Activated CD4-positive, CD25-positive, alpha-beta regulatory T cell treated with anti-CD3 and anti-CD28 coated beads, Interleukin-2, amount 50 U/mL, for 16 hours (primary cell): Measurements from ENCODE around the gene MCC.

Experiments
- DNase-seq: peaks from one replicate; pipeline ENCODE4 v3.0.0-alpha.2; 2020; ENCODE audit warnings: low read depth, low spot score

The MCC gene

GRCh38 chr5:113249206-113249605 is 239.0 kb downstream of the MCC start:
- no peak for DNase-seq

GRCh38 chr5:113246361-113246870 is 241.8 kb downstream of the MCC start:
- no peak for DNase-seq

DNA sequence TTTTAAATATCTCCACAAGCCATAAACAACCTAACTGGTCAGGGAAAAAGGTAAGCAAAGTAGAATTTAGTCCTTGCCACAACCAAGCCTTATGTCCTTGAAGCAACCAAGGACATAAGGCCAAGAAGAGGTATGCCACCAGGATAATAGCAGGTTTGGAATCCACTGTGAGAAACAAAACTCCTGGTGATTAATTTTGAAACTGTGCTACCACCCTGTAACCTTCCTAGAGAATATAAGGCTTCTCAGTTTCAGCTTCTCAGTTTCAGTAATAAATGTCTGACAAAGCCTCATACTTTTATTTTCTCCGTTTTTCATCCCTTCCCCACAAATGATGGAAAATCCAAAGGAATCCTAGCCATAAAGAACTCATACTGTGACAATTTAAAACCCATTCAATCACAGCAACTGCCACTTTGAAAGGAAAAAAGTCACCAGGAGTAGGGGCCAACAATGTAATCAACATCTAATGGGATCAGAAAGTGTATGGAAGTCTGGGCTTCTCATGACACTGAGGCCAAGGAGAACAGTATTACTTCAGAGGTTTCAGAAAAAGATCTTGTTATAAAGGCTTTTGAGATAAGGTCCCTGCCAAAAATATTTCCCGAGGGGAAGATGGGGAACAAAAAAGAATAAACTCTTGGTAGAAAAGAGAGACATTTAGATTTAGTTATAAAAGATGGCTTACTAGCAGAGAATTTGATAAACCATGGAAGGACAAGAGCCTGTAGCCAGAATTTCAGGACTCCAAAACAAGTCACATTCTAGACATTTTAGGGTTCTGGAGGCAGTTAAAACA is 242.6 kb downstream of the MCC start:
- DNase-seq = no peak

DNA sequence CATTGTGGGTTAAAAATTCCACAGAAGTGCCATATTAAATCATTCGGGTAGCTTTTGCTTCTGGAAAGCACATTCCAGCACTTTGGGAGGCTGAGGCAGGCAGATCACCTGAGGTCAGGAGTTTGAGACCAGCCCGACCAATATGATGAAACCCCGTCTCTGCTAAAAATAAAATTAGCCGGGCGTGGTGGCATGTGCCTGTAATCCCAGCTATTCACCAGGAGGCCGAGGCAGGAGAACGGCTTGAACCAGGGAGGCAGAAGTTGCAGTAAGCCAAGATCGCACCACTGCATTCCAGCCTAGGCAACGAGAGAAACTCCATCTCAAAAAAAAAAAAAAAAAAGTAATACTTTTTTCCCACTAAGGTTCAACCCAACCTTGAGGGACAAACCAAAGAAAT is 243.3 kb downstream of the MCC start:
- DNase-seq = no peak

- DNase-seq = no peak
Observed at GRCh38 chr5:113243349-113243664, 244.9 kb downstream of the MCC start.

DNA sequence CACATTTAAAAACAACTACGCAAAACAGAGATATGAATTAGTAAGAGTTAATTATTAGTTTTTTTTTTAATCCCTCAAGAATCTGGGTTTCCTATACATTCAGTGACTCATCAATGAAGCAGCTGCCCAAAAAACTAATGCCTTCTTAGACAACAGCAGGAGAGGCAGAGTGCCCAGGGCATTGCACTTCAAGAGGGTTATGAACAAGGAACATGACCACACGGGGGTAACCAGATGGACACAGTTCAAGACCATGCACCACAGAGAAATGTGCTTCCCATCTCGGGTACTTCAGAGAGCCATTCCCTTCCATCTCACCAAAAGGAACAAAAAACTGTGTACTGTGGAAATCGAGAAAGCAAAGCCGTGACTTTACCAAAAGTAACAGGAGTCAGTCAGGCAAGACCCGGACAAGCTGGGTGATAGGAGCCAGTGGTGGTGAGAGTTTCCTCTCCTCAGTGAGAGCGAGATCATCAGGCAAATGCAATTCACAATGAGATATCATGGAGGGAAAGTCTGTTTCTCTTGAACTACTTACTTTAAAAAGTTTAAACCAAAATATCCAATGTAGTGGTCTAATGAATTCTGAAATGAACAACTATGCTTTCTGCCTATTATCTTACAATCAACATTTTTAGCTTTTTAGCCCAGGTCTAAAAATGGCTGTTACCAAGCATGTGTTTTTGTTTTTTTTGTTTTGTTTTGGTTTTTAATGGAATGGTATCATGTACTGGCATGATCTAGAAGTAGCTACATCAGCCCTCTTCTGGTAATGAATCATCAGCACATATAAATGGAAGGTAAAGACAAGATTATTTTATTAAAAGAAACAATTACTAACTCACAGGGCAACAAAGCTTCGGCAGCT is 245.5 kb downstream of the MCC start:
- DNase-seq = no peak

- no peak for DNase-seq
Observed at GRCh38 chr5:113240951-113241726, 247.1 kb downstream of the MCC start.

- no peak for DNase-seq
Observed at GRCh38 chr5:113240032-113240431, 248.2 kb downstream of the MCC start.

- no peak for DNase-seq
Observed at GRCh38 chr5:113237893-113238292, 250.4 kb downstream of the MCC start.

GRCh38 chr5:113236536-113237288 is 251.5 kb downstream of the MCC start:
- no peak for DNase-seq

- no peak for DNase-seq
Observed at GRCh38 chr5:113235884-113236283, 252.4 kb downstream of the MCC start.

GRCh38 chr5:113234546-113234945 is 253.7 kb downstream of the MCC start:
- DNase-seq = no peak

GRCh38 chr5:113233606-113234005 is 254.6 kb downstream of the MCC start:
- DNase-seq = no peak

DNA sequence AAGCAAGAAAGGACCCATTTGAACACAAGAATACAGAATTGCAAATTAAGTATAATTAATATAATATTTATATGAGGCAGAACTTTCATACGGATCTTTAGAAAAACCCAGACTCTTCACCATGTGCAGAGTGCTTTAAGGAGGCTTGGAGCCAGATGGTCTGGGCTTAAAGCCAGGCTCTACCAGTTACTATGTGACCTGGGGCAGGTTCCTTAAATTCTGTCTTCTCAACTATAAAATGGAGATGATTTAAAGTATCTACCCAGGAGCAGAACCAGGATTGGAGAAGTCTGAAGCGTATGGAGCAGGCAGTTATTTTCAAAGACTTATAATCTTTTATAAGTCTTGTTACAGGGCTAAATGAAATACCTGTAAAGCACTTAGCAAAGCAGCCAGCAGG is 255.6 kb downstream of the MCC start:
- DNase-seq = no peak

DNA sequence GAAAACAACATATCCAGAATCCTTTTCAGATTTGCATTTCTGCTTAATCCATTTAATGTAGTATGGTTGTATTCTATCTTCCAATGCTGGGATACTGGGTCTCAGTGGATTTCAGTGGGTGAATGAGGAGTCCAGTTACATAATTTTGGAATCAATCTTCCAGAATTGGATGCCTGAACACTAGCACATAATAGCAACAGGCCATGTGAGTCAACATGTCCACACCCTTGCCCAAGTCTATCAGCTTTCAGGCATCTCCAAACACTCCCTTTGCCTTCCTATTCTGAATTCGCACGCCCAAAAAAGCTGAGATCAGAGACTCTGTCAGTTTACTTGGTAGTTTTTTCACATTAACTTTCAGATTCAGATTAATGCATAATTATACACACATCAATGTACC is 256.0 kb downstream of the MCC start:
- DNase-seq = no peak

- DNase-seq = no peak
Observed at GRCh38 chr5:113231653-113232000, 256.6 kb downstream of the MCC start.

DNA sequence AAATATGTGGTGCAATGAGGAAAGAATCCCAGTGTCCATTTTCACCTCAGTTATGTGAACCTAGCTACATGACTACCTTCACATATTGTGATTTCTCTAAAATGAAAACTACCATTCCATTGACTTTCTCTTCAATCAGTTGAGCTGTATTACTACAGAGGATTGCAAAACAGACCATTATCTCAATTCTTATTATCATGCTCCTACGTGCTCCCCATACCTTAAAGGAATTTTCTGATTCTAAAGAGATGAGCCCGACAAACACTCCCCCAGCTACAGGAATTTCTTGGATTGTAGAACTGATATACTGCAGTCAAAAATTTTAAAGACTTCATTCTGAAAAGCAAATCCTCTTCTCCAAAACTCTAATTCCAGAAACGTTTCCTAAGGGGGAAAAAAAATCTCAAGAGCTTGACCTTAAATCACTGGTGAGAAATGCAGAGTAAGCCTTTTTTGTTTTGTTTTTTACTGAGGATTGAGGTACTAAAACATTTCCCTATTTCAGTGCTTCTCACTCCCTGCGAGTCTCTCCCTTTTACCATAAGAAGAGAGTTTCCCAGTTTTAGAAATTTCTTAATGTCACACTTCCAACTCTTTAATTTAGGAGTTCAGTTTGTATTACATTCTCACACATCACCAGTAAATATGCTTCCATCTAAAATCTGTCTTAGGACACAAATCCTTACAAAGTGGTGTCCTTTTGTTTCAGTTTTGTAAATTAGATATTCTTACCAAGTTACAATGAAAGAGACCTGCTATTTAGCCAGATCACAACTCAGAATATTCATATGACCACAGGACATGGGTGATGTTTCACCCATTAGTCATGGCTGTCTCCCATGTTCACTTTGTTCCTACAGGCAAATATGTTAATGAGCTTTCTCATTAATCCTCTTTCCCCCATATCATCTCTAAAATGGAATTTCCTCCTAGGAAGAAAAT is 257.3 kb downstream of the MCC start:
- DNase-seq = no peak

DNA sequence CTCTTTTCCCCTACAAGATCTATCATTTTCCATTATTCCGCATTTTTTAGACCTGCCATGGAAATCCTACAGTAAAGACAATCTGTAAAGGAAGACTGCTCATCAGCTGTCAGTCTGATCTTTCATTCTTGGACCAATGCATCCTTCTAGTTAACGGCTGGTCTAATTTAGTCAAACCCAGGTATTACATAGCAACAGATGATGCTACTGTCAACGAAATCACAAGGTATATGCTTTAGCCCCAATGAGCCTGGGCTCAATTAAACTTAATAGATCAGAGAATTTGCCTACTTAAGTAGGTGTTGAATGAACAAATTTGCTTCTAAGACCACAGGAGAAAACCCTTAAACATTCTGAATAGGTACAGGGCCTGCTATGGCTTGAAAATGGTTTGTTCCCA is 260.5 kb downstream of the MCC start:
- no peak for DNase-seq

DNA sequence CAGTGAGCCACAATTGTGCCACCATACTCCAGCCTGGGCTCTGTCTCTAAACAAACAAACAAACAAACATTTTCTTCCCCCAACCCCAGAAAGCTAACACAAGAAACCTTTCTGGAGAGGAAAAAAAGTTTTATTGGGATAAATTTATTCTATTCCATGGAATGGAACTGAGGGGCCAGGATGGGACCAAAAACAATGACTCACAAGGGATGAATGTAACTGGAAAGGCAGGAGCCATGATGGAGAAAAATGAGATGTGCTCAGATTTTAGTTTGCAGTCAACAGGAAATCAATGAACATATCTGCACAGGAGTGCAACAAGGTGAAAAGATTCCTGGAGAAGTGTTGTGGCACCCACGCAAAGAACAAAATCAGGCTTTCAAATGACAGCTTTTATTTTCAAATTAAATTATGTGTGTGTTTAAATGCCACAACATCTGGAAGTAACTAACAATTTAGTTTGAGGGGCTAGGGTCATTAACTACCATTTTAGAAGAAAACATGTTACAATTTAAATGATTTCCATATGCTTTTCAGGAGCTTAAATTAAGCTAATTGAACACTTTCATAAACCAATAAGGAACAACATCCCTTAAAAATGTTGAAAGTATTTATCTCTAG is 262.0 kb downstream of the MCC start:
- no peak for DNase-seq

DNA sequence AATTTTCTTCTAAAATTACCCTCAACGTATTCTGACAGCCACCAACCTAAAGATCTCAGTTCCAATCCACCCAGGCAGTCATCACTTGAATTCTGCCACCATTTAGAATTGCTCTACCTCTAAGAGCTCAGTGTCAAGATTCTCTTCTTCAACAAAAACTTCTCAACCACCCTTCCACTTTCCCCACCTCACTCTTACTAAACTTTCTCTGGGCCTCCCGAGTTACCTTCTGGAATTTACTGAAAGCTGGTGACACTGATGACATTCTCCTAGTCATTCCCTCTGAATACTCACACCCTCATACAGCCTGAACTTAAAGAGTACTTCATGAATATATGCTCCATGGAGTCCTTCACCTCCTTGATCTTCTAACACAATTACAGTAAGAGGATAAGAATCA is 263.0 kb downstream of the MCC start:
- DNase-seq = no peak
